Stimulated activated CD4-positive, alpha-beta T cell treated with anti-CD3 and anti-CD28 coated beads, Interleukin-15, amount 100 ng/mL, for 48 hours (primary cell): ENCODE measurements around the gene ZNF100.
"Not testable (repeated sequence)": the region's sequence is repeated elsewhere in the genome, so short reads cannot be mapped to it uniquely, and the experiment has no call there.

Experiments used
- DNase-seq, 2 donors: peaks; one replicate each; pipeline ENCODE4 v3.0.0-alpha.2; 2020; ENCODE audit warnings: low read depth in 2 of 2

The ZNF100 gene

GRCh38 chr19:21767065-21767800, at the start of gene ZNF100:
ZNF100 (minus strand) TSS chr19:21767579; CDS start chr19:21767429, 150 bp downstream.
- peak; percentile 84 to 88 for DNase-seq

GRCh38 chr19:21812448-21812847, 45.1 kb upstream of the ZNF100 start:
- no peak for DNase-seq

DNA sequence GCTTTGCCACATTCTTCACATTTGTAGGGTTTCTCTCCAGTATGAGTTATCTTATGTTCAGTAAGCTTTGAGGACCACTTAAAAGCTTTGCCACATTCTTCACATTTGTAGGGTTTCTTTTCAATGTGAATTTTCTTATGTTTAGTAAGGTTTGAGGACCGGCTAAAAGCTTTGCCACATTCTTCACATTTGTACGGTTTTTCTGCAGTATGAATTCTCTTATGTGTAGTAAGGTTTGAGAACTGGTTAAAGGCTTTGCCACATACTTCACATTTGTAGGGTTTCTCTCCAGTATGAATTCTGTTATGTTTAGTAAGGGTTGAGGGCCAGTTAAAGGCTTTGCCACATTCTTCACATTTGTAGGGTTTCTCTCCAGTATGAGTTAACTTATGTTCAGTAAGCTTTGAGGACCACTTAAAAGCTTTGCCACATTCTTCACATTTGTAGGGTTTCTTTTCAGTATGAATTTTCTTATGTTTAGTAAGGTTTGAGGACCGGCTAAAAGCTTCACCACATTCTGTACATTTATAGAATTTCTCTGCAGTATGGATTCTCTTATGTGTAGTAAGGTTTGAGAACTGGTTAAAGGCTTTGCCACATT, 41.1 kb upstream of the ZNF100 start:
- DNase-seq, result not testable (repeated sequence)

- no peak for DNase-seq
Observed at GRCh38 chr19:21789466-21790085, 22.2 kb upstream of the ZNF100 start.

- no peak for DNase-seq
Observed at GRCh38 chr19:21786936-21787335, 19.6 kb upstream of the ZNF100 start.

DNA sequence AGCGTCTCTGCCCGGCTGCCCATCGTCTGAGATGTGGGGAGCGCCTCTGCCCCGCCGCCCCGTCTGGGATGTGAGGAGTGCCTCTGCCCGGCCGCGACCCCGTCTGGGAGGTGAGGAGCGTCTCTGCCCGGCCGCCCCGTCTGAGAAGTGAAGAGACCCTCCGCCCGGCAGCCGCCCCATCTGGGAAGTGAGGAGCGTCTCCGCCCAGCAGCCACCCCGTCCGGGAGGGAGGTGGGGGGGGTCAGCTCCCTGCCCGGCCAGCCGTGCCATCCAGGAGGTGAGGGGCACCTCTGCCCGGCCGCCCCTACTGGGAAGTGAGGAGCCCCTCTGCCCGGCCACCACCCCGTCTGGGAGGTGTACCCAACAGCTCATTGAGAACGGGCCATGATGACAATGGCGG, 8.4 kb upstream of the ZNF100 start:
- not testable (repeated sequence) for DNase-seq

DNA sequence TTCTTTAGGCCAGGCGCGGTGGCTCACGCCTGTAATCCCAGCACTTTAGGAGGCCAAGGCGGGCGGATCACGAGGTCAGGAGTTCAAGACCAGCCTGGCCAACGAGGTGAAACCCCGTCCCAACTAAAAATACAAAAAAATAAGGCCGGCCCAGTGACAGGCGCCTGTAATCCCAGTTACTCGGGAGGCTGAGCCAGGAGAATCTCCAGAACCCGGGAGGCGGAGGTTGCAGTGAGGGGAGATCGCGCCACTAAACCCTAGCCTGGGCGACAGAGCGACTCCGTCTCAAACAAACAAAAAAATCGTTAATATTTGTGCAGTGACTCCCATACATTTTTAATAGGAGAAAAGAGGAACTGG, 694 bp downstream of the ZNF100 start:
- DNase-seq, result not testable (repeated sequence)

- DNase-seq, result peak in 1 of 2 donors; percentile 8
Observed at GRCh38 chr19:21765151-21765550, 2.2 kb downstream of the ZNF100 start.

GRCh38 chr19:21761547-21761946, 5.8 kb downstream of the ZNF100 start:
- DNase-seq, result not testable (repeated sequence)

DNA sequence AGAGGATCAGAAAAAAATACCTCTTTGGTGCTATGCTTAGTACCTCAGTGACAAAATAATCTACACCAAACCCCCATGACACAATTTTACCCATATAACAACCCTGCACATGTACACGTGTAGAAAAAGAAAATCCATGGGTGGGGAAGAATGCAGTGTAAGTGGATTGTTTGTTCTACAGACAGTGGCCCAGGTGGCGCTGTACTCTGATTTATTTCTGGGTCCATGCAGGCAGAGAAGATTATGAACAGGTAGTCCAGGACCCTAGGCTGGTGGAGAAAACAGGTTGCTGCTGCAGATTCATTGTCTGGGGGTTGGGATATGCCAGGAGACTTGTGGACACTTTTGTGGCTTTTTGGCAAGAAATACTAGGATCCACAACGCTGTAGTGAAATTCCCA, 9.1 kb downstream of the ZNF100 start:
- no peak for DNase-seq

DNA sequence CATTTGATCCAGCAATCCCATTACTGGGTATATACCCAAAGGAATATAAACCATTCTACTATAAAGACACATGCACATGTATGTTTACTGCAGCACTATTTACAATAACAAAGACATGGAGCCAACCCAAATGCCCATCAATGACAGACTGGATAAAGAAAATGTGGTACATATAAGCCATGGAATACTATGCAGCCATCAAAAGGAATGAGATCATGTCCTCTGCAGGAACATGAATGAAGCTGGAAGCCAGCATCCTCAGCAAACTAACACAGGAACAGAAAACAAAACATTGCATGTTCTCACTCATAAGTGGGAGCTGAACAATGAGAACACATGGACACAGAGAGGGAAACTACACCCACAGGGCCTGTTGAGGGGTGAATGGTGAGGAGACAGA, 11.8 kb downstream of the ZNF100 start:
- DNase-seq, result not testable (repeated sequence)

DNA sequence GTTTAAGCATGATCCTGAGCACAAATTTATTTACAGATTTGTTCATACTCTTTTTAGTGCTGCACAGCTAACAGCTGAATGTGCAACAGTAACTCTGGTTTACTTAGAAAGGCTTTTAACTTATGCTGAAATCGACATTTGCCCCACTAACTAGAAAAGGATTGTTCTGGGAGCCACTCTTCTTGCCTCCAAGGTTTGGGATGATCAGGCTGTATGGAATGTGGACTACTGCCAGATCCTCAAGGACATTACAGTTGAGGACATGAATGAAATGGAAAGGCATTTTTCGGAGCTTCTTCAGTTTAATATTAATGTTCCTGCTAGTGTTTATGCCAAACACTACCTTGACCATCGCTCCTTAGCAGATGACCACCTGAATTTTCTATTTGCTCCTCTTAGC, 16.0 kb downstream of the ZNF100 start:
- DNase-seq, result no peak

DNA sequence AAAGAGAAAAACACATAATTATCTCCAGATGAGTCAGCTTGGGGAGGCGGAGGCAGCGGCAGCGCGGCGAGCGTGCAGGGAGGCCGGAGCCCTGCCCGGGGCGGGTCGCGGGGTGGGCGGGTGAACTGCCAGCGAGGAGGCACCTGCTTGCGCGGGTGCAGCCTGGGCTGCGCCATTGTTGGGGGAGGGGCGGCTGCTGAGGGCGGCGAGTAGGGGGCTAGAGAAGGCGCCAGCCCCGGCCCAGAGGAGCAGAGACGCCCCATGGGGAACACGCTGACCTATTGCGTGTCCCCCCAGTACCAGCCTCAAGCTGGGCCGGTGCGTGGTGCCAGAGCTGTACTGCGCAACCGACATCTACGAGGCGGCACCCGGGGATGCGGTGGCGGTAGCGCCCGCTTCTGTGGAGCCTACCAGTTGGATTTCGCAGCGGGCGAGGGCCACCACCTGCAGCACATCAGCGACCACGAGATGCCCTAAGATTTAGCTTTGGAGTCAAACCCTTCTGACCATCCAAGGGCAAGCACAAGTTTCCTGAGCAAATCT, 16.7 kb downstream of the ZNF100 start:
- DNase-seq, result no peak

DNA sequence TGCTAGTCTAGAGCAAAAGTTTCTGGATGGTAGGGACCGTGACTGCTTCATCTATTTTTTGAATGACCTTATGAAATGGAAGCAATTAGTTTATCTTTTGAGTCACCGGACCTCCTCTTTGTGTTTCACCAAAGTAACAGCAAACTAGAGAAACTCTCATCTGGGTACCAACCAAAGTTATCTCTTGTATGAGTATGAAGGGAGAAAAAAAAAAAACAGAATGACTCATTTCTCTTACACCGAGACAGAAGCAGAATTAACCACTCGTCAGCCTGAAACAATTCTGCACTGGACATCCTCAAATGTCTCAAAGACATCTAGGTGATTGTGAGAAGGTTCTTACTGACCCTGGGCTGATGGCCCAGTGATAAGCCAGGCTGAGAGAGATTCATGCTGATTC, 18.3 kb downstream of the ZNF100 start:
- DNase-seq, result no peak

DNA sequence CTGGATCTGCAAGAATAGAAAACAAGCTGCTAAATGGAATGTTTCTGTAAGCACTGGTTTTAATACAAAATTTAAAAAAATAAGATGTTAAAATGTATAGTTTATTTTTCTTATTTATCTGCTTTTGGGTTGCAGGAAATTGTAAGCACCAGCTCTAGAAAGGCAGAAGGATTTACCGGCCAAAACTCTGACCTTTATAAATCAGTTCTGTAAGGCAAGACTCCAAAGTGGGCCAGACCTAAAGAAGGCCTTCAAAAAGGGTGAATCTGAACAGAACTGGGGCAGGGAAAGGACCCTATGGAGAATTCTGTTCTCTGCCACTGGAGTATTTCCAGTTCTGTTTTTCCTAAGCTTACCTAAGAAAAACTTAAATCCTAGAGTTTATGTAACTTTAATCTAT, 19.3 kb downstream of the ZNF100 start:
- DNase-seq, result no peak

- no peak for DNase-seq
Observed at GRCh38 chr19:21740559-21740958, 26.8 kb downstream of the ZNF100 start.

DNA sequence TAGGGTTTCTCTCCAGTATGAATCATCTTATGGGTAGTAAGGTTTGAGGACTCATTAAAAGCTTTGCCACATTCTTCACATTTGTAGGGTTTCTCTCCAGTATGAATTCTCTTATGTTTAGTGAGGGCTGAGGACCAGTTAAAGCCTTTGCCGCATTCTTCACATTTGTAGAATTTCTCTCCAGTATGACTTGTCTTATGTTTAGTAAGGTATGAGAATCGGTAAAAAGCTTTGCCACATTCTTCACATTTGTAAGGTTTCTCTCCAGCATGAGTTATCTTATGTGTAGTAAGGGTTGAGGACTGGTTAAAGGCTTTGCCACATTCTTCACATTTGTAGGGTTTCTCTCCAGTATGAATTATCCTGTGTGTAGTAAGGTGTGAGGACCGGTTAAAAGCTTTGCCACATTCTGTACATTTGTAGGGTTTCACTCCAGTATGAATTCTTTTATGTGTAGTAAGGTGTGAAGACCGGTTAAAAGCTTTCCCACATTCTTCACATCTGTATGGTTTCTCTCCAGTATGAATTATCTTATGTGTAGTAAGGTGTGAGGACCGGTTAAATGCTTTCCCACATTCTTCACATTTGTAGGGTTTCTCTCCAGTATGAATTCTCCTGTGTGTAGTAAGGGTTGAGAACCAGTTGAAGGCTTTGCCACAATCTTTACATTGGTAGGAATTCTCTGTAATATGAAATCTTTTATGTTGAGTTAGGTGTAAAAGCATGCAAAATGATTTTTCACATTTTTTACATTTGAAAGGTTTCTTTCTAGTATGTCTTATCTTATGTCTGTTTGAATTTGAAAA, 40.2 kb downstream of the ZNF100 start:
- not testable (repeated sequence) for DNase-seq

GRCh38 chr19:21713761-21714160, 53.6 kb downstream of the ZNF100 start:
- DNase-seq, result no peak

- no peak for DNase-seq
Observed at GRCh38 chr19:21709464-21709863, 57.9 kb downstream of the ZNF100 start.

DNA sequence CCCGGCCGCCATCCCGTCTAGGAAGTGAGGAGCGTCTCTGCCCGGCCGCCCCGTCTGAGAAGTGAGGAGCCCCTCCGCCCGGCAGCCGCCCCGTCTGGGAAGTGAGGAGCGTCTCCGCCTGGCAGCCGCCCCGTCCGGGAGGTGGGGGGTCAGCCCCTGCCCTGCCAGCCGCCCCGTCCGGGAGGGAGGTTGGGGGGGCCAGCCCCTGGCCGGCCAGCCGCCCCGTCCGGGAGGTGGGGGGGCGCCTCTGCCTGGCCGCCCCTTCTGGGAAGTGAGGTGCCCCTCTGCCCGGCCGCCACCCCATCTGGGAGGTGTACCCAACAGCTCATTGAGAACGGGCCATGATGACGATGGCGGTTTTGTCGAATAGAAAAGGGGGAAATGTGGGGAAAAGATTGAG, 59.5 kb downstream of the ZNF100 start:
- not testable (repeated sequence) for DNase-seq

GRCh38 chr19:21707065-21707464, 60.3 kb downstream of the ZNF100 start:
- DNase-seq, result no peak

DNA sequence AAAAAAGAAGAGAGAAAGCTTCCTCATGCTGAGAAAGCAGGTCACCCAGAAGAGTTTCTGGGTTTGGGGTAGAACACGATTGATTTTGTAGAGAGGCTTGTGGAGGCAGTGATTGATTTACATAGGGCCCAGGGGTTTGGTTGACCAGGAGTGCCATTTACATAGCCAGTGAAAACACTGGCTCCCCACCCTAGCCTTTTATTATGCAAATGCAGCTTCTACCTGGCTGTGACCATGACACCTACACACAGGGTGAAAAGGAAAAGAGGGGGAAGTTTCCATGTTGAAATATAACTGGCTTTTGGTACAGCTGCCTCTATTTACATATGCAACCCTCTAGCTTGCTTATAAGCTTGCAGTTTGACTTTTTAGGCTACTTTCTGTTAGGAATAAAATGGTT, 62.0 kb downstream of the ZNF100 start:
- DNase-seq, result no peak
